ENCODE results near the gene DISP2. TPM values are rescaled to one million over a fixed set of nuclear protein-coding genes. Genes with fewer than 3 reads are reported as not detected.

DISP2 gene
- total and polyA plus RNA-seq, 2 donors from 2014 or later: 0.04 to 0.69 TPM

DNA sequence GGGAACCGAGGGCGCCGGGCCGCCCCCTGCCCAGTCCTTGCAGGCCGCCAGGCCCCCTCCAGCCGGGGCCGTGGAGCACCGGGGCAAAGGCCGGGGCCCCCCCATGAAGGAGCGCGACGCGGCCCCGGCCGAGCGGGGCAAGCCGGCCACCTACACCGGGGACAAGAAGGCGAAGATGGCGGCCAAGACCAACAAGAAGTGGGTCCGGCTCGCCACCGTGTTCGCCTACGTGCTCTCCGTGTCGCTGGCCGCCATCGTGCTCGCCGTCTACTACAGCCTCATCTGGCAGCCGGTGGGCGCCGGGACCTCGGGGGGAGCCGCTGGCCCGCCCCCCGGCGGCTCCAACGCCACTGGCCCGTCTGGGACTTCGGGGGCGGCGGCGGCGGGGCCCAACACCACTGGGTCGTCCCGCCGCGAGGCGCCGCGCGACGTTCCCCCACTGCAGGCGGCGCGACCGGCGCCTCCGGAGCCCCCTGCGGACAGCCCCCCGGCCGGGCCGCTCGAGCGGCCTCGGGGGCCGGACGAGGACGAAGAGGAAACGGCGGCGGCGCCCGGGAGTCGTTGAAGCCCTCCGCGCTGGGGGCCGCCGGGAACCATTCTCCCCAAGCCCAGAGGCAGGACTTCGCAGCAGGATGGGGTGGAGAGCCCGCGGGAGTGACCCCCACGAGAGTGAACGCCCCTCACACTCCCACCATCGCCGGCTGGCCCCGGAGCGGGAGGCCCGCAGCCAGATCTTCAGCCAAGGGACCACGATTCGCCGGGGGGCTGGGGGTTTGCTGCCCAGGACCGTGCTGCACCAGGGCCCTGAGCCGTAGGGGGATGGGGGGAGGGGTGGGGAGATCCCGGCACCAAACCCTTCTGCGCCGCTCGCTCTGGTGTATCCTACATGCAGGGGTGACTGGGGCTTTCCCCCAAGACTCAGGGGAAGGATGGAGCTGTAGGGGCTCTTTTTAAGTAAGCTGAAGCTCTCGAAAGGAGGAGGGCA, 33.8 kb upstream of the DISP2 start:
- Histone ChIP-seq H3K36me3 (ENCODE audit: control insufficient read depth in 2 of 3, insufficient read depth in 3 of 3, low read length in 3 of 3) (no peaks in the 10 kb centered on the region), H3K9ac (ENCODE audit: low read length in 3 of 3) (peak overlapping the region in 2 of 3 donors; percentile 16 to 41), H3K4me1 (ENCODE audit: control insufficient read depth in 2 of 3, insufficient read depth in 2 of 3, low read depth in 1 of 3, low read length in 3 of 3) (peaks cover 0 to 10% (median 0%) of the 10 kb centered on the region in 3 donors), H3K4me3 (ENCODE audit: low read length in 3 of 3) (peak overlapping the region; percentile 45 to 53 (median 50)), H3K27me3 (ENCODE audit: control insufficient read depth, insufficient read depth, low read length) (no peaks in the 10 kb centered on the region), H3K27ac (ENCODE audit: low read depth in 2 of 2, low read length in 2 of 2) (no peak overlapping the region), H3K9me3 (ENCODE audit: control insufficient read depth in 2 of 3, insufficient read depth in 1 of 3, low read length in 3 of 3) (no peaks in the 10 kb centered on the region)
- peak in 4 of 5 donors; percentile 43 to 85 (median 66) for DNase-seq
- no peak for FAIRE-seq
- intact Hi-C loops (cut with DNase I): no loop called here
- TF ChIP-seq, protein P1, sequence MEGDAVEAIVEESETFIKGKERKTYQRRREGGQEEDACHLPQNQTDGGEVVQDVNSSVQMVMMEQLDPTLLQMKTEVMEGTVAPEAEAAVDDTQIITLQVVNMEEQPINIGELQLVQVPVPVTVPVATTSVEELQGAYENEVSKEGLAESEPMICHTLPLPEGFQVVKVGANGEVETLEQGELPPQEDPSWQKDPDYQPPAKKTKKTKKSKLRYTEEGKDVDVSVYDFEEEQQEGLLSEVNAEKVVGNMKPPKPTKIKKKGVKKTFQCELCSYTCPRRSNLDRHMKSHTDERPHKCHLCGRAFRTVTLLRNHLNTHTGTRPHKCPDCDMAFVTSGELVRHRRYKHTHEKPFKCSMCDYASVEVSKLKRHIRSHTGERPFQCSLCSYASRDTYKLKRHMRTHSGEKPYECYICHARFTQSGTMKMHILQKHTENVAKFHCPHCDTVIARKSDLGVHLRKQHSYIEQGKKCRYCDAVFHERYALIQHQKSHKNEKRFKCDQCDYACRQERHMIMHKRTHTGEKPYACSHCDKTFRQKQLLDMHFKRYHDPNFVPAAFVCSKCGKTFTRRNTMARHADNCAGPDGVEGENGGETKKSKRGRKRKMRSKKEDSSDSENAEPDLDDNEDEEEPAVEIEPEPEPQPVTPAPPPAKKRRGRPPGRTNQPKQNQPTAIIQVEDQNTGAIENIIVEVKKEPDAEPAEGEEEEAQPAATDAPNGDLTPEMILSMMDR (IDR thresholded peaks at IDR 0.05; ENCODE audit: borderline replicate concordance, extremely low read depth, insufficient read depth): no peak

DNA sequence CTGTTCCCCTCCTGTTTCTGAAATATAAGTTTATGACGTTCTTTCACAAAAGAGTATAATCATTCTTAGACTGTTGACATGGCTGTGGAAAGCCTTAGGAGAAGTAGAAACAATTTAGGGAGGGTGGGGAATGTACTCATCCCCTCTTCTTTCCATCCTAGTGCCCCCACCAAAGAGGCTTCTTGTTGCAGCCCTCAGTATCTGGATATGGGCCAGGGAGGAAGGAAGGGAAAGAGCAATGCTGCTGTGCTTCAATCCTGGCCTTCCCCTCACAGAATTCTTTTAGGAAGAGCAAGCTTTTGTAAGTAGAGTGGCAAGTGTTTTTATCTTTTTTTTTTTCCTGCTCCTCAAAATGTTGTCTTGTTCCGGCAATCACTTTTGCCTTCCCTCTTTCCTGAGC, 32.8 kb upstream of the DISP2 start:
- FAIRE-seq (no peak), DNase-seq (no peak)
- Histone ChIP-seq H3K4me1 (ENCODE audit: control insufficient read depth in 2 of 3, insufficient read depth in 2 of 3, low read depth in 1 of 3, low read length in 3 of 3) (peaks cover 0 to 12% (median 0%) of the 10 kb centered on the region in 3 donors), H3K9me3 (ENCODE audit: control insufficient read depth in 2 of 3, insufficient read depth in 1 of 3, low read length in 3 of 3) (no peaks in the 10 kb centered on the region), H3K27ac (ENCODE audit: low read depth in 2 of 2, low read length in 2 of 2) (no peak overlapping the region), H3K27me3 (ENCODE audit: control insufficient read depth, insufficient read depth, low read length) (no peaks in the 10 kb centered on the region), H3K36me3 (ENCODE audit: control insufficient read depth in 2 of 3, insufficient read depth in 3 of 3, low read length in 3 of 3) (no peaks in the 10 kb centered on the region), H3K9ac (ENCODE audit: low read length in 3 of 3) (no peak overlapping the region), H3K4me3 (ENCODE audit: low read length in 3 of 3) (peak overlapping the region in 2 of 3 donors; percentile 45 to 50)
- intact Hi-C loops (cut with DNase I): no loop called here
- TF ChIP-seq, protein P1 (IDR thresholded peaks at IDR 0.05; ENCODE audit: borderline replicate concordance, extremely low read depth, insufficient read depth): no peak

DNA sequence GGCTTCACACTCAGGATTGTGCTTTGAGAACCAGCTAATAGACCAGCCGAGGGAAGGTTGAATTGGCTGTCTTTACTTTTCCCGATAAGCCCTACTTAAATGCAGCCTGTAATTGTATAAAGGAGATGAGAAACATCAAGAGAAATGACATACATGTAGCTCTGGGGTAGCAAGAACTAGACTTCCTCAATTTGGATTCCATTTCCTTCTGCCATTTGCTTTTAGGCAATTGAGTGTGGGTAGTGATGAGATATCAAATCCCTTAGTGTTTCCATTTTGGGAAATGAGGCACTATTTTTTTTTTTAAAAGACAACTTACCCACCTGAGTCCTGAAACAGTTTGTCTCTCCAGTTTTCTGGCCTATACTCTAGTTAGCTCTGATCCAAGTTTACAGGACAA, 32.3 kb upstream of the DISP2 start:
- FAIRE-seq (no peak), DNase-seq (no peak)
- no peak overlapping the region for H3K27ac ChIP-seq (ENCODE audit: low read depth in 2 of 2, low read length in 2 of 2)
- no peak overlapping the region for H3K4me3 ChIP-seq (ENCODE audit: low read length in 3 of 3)
- intact Hi-C loops (cut with DNase I): no loop called here
- H3K9ac ChIP-seq (ENCODE audit: low read length in 3 of 3): no peak overlapping the region
- H3K9me3 ChIP-seq (ENCODE audit: control insufficient read depth in 2 of 3, insufficient read depth in 1 of 3, low read length in 3 of 3): no peaks in the 10 kb centered on the region
- no peaks in the 10 kb centered on the region for H3K27me3 ChIP-seq (ENCODE audit: control insufficient read depth, insufficient read depth, low read length)
- no peaks in the 10 kb centered on the region for H3K36me3 ChIP-seq (ENCODE audit: control insufficient read depth in 2 of 3, insufficient read depth in 3 of 3, low read length in 3 of 3)
- TF ChIP-seq, protein P1 (IDR thresholded peaks at IDR 0.05; ENCODE audit: borderline replicate concordance, extremely low read depth, insufficient read depth): no peak
- peaks cover 0 to 12% (median 0%) of the 10 kb centered on the region in 3 donors for H3K4me1 ChIP-seq (ENCODE audit: control insufficient read depth in 2 of 3, insufficient read depth in 2 of 3, low read depth in 1 of 3, low read length in 3 of 3)
